HepG2 (cell line): Measurements from ENCODE around the gene PSMD9. TPM values are rescaled to one million over a fixed set of nuclear protein-coding genes. Genes with fewer than 3 reads are reported as not detected.

ENCODE experiments used
- ATAC-seq: fragments of 200-7000 bp; cut with Tn5 transposase; 3 replicates; pipeline ENCODE4 v1.9.1; 2020; ENCODE audit warnings: mild to moderate bottlenecking, moderate library complexity
- BruUV-seq: library from RNA; stranded (reverse); fragments of 400-500 nt; replicated peaks from 2 replicates; lab custom pipeline; 2021; lab: Mats Ljungman, UMichigan
- CTCF ChIA-PET: fragments of 300-600 bp; formaldehyde crosslinking; extraction: SDS; loops from one replicate; lab custom pipeline; 2021; ENCODE audit warnings: low total read pairs, inconsistent platforms, low intra/inter-chr PET ratio; lab: Yijun Ruan, JAX
- POLR2A ChIA-PET: fragments of 350-600 bp; sonication (Branson Sonifier 250); formaldehyde crosslinking; loops from one replicate; lab custom pipeline; 2020; ENCODE audit warnings: antibody characterized with exemption, inconsistent platforms; lab: Yijun Ruan, JAX
- DNase-seq: peaks from one replicate; pipeline ENCODE4 v3.0.0-alpha.2; 2015; ENCODE audit warnings: low spot score
- FAIRE-seq: peaks from 3 replicates; lab custom pipeline; 2011; peaks lifted over from hg19 to GRCh38; lab: Jason Lieb, UNC
- H2AFZ ChIP-seq: one replicate; pipeline ENCODE4 v1.6.1; 2011; ENCODE audit warnings: low read length, inconsistent platforms
- H3K27ac ChIP-seq: fragments of 300-600 bp; 3 replicates; pipeline ENCODE4 v1.8.0; 2011; ENCODE audit warnings: mixed run types, mild to moderate bottlenecking, mixed read lengths, low read length, inconsistent platforms; ENCODE audit not compliant: insufficient read depth; ENCODE audit errors: extremely low read length
- H3K27me3 ChIP-seq, 2 experiments: fragments of 200-600 bp in 1 of 2; 2 replicates in 1 of 2; 3 replicates in 1 of 2; pipeline versions ENCODE4 v1.6.0 to v1.8.0; 2011; ENCODE audit warnings: low read length in 2 of 2, mild to moderate bottlenecking in 2 of 2, moderate library complexity in 2 of 2, inconsistent platforms in 1 of 2; ENCODE audit not compliant: insufficient read depth in 2 of 2, control insufficient read depth in 1 of 2
- H3K36me3 ChIP-seq, 2 experiments: fragments of 200-600 bp in 1 of 2; replicated peaks in 1 of 2; 2 replicates in 1 of 2; 3 replicates in 1 of 2; pipeline versions ENCODE4 v1.5.1 to v1.8.0; 2011; ENCODE audit warnings: low read length in 2 of 2, inconsistent platforms in 1 of 2; ENCODE audit not compliant: insufficient read depth in 2 of 2, control insufficient read depth in 1 of 2
- H3K4me1 ChIP-seq: 2 replicates; pipeline ENCODE4 v1.5.1; 2012; ENCODE audit warnings: low read length, inconsistent platforms; ENCODE audit not compliant: insufficient read depth
- H3K4me2 ChIP-seq: 2 replicates; pipeline ENCODE4 v1.6.0; 2011; ENCODE audit warnings: low read depth, low read length, inconsistent platforms
- H3K4me3 ChIP-seq, 3 experiments: fragments of 200-600 bp in 1 of 3; sonication (generic), shearing (Covaris generic) in 1 of 3; replicated peaks in 1 of 3; 2 replicates each; pipeline ENCODE4 v1.5.1; 2011 to 2016; ENCODE audit warnings: low read length in 3 of 3, inconsistent platforms in 2 of 3, low read depth in 2 of 3, mild to moderate bottlenecking in 2 of 3, control low read depth in 1 of 3, mixed read lengths in 1 of 3; ENCODE audit not compliant: insufficient read depth in 1 of 3
- H3K79me2 ChIP-seq: one replicate; pipeline ENCODE4 v1.6.1; 2011; ENCODE audit warnings: low read length, inconsistent platforms; ENCODE audit not compliant: insufficient read depth
- H3K9ac ChIP-seq: 2 replicates; pipeline ENCODE4 v1.6.0; 2011; ENCODE audit warnings: mild to moderate bottlenecking, low read depth, low read length, inconsistent platforms; ENCODE audit not compliant: insufficient read depth
- H3K9me3 ChIP-seq: 2 replicates; pipeline ENCODE4 v1.5.1; 2012; ENCODE audit warnings: mild to moderate bottlenecking, low read length
- H4K20me1 ChIP-seq: 2 replicates; pipeline ENCODE4 v1.6.0; 2011; ENCODE audit warnings: inconsistent platforms, mild to moderate bottlenecking, low read length, moderate library complexity; ENCODE audit not compliant: insufficient read depth
- GLI4 ChIP-seq: sonication (generic); formaldehyde crosslinking; IDR thresholded peaks from 2 replicates; pipeline ENCODE4 v1.5.1; 2020; ENCODE audit warnings: missing genetic modification reagents, mild to moderate bottlenecking, moderate library complexity, borderline replicate concordance
- GTF3A ChIP-seq: sonication (generic); formaldehyde crosslinking; conservative IDR thresholded peaks from 2 replicates; pipeline ENCODE4 v1.4.0; 2020; ENCODE audit warnings: mild to moderate bottlenecking, missing genetic modification reagents
- IKZF1 ChIP-seq: fragments of 450-650 bp; IDR thresholded peaks from 2 replicates; pipeline ENCODE4 v1.7.1; 2016
- PITX1 ChIP-seq: sonication (generic); formaldehyde crosslinking; IDR thresholded peaks from 2 replicates; pipeline ENCODE4 v1.5.1; 2020; ENCODE audit warnings: mild to moderate bottlenecking, missing genetic modification reagents
- RELA ChIP-seq: sonication (generic); formaldehyde crosslinking; IDR thresholded peaks from 2 replicates; pipeline ENCODE4 v1.4.0; 2020; ENCODE audit warnings: missing genetic modification reagents
- U2AF1 ChIP-seq: fragments of 200-400 bp; formaldehyde crosslinking; optimal IDR thresholded peaks from 2 replicates; pipeline ENCODE3; 2017; ENCODE audit warnings: mild to moderate bottlenecking, low read depth, low read length
- ZNF124 ChIP-seq: sonication (generic); formaldehyde crosslinking; IDR thresholded peaks from 2 replicates; pipeline ENCODE4 v1.4.0; 2020; ENCODE audit warnings: missing genetic modification reagents
- ZNF225 ChIP-seq: sonication (generic); formaldehyde crosslinking; IDR thresholded peaks from 2 replicates; pipeline ENCODE4 v1.4.0; 2020; ENCODE audit warnings: mild to moderate bottlenecking, missing genetic modification reagents
- ZNF329 ChIP-seq: sonication (generic); formaldehyde crosslinking; IDR thresholded peaks from 2 replicates; pipeline ENCODE4 v1.9.0; 2021; ENCODE audit warnings: low read depth, mild to moderate bottlenecking, missing genetic modification reagents
- ZNF510 ChIP-seq: sonication (generic); formaldehyde crosslinking; IDR thresholded peaks from 2 replicates; pipeline ENCODE4 v1.4.0; 2020; ENCODE audit warnings: low read depth, mild to moderate bottlenecking, missing genetic modification reagents
- WGBS: methylation state at CpG from one replicate; pipeline ENCODE4 v1.1.6; 2017; ENCODE audit warnings: low lambda C conversion rate; 5-methylcytosine and 5-hydroxymethylcytosine counted together
- in situ Hi-C: cut with HindIII; loops from 2 replicates; pipeline ENCODE4 v1.10.0; 2017; ENCODE audit warnings: low pct_unique_long_range_greater_than_20kb; ENCODE audit not compliant: extremely low pct_ligation_motif_present
- intact Hi-C: fragments of 100-400 bp; cut with micrococcal nuclease; formaldehyde crosslinking; loops from one replicate; pipeline ENCODE4 v1.10.0; 2022; ENCODE audit not compliant: unreplicated experiment
- polyA plus RNA-seq, 8 experiments: library from polyadenylated mRNA; depleted of rRNA in 3 of 8; stranded (reverse) in 7 of 8; unstranded in 1 of 8; fragments of >200 nt; fragmentation: Illumina TruSeq in 4 of 8; extraction: Trizol in 4 of 8; gene quantifications; 2 replicates each; pipeline versions ENCODE4 v1.2.1 to v1.2.3, GENCODE V29; 2011 to 2016; ENCODE audit warnings: low read depth in 4 of 8, missing spikeins in 1 of 8, mixed read lengths in 1 of 8; ENCODE audit not compliant: insufficient read depth in 1 of 8
- total RNA-seq, 5 experiments: library from RNA; depleted of rRNA; stranded (reverse); fragments of >200 nt; fragmentation: Illumina TruSeq; extraction: Trizol; gene quantifications; 2 replicates each; pipeline ENCODE4 v1.2.3, GENCODE V29; 2016; ENCODE audit warnings: low read depth in 1 of 5
- TF ChIP-seq, protein P1 (sequence below): sonication (generic); formaldehyde crosslinking; IDR thresholded peaks from 2 replicates; pipeline ENCODE4 v1.5.1; 2020; ENCODE audit warnings: mild to moderate bottlenecking, missing genetic modification reagents, moderate library complexity
- TF ChIP-seq, protein P2 (sequence below): sonication (generic); formaldehyde crosslinking; IDR thresholded peaks from 2 replicates; pipeline ENCODE4 v1.4.0; 2020; ENCODE audit warnings: mild to moderate bottlenecking, missing genetic modification reagents

PSMD9 gene
- total and polyA plus RNA-seq, 2 of the 13 experiments (the other 11 are each of a cell fraction or from before 2014, with no cell fraction given): 41.4 to 61.1 TPM

DNA sequence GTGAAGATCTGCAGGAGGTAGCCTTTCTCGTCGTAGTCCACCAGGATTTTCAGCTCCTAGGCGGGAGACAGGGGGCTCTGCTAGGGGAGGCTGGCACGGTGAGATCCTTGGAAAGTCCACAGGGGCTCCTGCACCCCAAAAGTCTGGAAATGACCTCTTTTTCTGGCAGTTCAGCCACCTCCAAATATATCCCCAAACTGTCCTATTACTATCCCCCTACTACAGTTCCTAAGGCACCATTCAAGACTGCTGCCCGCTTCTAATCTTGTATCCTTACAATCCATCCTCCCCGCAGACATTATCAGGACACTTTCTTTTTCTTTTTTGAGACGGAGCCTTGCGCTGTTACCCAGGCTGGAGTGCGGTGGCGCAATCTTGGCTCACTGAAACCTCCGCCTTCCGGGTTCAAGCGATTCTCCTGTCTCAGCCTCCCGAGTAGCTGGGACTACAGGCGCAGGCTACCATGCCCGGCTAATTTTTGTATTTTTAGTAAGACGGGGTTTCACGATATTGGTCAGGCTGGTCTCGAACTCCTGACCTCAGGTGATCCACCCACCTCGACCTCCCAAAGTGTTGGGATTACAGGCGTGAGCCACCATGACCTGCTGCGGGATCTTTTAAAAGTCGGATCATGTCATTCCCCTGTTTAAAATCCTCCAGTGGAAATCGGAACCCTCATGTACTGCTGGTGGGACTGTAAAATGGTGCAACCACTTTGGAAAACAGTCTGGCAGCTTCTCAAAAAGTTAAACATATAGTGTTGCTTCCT, 48.4 kb upstream of the PSMD9 start:
- intact Hi-C loops: no loop called here
- FAIRE-seq: no peak
- TF ChIP-seq, protein P1, sequence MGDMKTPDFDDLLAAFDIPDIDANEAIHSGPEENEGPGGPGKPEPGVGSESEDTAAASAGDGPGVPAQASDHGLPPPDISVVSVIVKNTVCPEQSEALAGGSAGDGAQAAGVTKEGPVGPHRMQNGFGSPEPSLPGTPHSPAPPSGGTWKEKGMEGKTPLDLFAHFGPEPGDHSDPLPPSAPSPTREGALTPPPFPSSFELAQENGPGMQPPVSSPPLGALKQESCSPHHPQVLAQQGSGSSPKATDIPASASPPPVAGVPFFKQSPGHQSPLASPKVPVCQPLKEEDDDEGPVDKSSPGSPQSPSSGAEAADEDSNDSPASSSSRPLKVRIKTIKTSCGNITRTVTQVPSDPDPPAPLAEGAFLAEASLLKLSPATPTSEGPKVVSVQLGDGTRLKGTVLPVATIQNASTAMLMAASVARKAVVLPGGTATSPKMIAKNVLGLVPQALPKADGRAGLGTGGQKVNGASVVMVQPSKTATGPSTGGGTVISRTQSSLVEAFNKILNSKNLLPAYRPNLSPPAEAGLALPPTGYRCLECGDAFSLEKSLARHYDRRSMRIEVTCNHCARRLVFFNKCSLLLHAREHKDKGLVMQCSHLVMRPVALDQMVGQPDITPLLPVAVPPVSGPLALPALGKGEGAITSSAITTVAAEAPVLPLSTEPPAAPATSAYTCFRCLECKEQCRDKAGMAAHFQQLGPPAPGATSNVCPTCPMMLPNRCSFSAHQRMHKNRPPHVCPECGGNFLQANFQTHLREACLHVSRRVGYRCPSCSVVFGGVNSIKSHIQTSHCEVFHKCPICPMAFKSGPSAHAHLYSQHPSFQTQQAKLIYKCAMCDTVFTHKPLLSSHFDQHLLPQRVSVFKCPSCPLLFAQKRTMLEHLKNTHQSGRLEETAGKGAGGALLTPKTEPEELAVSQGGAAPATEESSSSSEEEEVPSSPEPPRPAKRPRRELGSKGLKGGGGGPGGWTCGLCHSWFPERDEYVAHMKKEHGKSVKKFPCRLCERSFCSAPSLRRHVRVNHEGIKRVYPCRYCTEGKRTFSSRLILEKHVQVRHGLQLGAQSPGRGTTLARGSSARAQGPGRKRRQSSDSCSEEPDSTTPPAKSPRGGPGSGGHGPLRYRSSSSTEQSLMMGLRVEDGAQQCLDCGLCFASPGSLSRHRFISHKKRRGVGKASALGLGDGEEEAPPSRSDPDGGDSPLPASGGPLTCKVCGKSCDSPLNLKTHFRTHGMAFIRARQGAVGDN (CRISPR knock-in tag): no peak
- TF ChIP-seq ZNF124 (CRISPR knock-in tag) (no peak), IKZF1 (no peak), GTF3A (CRISPR knock-in tag) (no peak), RELA (no peak), ZNF225 (CRISPR knock-in tag) (no peak), U2AF1 (no peak), ZNF329 (CRISPR knock-in tag) (no peak), ZNF510 (CRISPR knock-in tag) (no peak), GLI4 (CRISPR knock-in tag) (no peak), PITX1 (CRISPR knock-in tag) (no peak)
- TF ChIP-seq, protein P2, sequence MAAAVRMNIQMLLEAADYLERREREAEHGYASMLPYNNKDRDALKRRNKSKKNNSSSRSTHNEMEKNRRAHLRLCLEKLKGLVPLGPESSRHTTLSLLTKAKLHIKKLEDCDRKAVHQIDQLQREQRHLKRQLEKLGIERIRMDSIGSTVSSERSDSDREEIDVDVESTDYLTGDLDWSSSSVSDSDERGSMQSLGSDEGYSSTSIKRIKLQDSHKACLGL (CRISPR knock-in tag): no peak
- TF ChIP-seq, all 625 proteins: peak for 0
- ChIA-PET POLR2A (no interaction called here), CTCF (no interaction called here)
- H3K36me3 ChIP-seq: peaks cover 3 to 20% of the 10 kb centered on the region in 2 experiments; a peak in 3 of 5 replicates
- ATAC-seq (no peak), DNase-seq (no peak)
- no peak overlapping the region for H2AFZ ChIP-seq
- H3K4me1 ChIP-seq: peaks cover 18% of the 10 kb centered on the region
- H3K4me2 ChIP-seq: no peak overlapping the region
- in situ Hi-C loops: no loop called here
- H3K79me2 ChIP-seq: no peaks in the 10 kb centered on the region
- H3K9me3 ChIP-seq: no peaks in the 10 kb centered on the region
- no peak overlapping the region for H3K9ac ChIP-seq
- H3K27ac ChIP-seq: no peak overlapping the region
- no peaks in the 10 kb centered on the region for H3K27me3 ChIP-seq
- WGBS: 98% methylated on average over 23 of the region's 24 CpGs
- no peaks in the 10 kb centered on the region for H4K20me1 ChIP-seq
- BruUV-seq: no TSS peak
- H3K4me3 ChIP-seq: no peak overlapping the region
